ENCODE data around the gene MAX.
A peak's percentile ranks its signal among the peaks of the same experiment; 100 is the strongest.
"Not testable (repeated sequence)": the region's sequence is repeated elsewhere in the genome, so short reads cannot be mapped to it uniquely, and the experiment has no call there.

MAX gene

GRCh38 chr14:65103150-65103760 lies 938 bp upstream of the MAX start:
- no peak for DNase-seq

GRCh38 chr14:65101631-65102440 lies 481 bp downstream of the MAX start:
- no peak for DNase-seq

GRCh38 chr14:65100922-65101541 lies 1.3 kb downstream of the MAX start:
- no peak for DNase-seq

GRCh38 chr14:65098586-65098985 lies 3.7 kb downstream of the MAX start:
- DNase-seq: no peak

DNA sequence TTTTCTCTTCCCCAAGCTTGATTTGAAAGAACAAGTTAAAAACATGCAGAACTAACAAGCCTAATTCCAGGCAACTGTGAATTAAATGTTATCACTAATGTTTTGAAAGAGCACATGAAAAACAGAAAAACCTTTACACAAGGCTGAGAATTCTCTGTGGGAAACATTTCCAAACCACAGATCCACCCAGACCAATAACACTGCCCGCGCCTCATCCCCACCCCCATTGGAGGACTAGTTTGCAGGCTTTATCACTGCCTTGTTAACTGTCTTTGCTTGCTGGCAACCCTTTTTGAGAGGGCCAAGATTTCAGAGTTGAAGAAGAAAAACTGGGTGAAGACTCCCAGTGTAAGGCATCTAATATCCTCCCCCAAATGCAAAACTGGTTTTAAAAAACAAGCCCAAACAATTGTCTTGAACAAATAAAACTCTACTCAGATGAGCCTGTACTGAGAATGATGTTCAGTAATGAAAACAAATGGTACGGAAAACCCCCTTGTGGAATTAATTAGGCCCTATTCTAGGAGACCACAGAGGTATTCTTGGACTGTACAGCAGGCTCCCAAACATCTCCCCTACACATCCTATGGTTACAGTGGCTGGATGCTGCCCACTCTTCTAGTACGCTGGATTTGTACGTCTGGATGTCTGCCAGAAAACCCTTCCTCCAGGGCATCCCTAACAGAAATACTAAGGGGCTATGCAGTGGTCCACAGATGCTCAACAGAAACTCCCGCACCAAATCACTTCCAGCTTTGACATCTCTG lies 5.8 kb downstream of the MAX start:
- DNase-seq: no peak

DNA sequence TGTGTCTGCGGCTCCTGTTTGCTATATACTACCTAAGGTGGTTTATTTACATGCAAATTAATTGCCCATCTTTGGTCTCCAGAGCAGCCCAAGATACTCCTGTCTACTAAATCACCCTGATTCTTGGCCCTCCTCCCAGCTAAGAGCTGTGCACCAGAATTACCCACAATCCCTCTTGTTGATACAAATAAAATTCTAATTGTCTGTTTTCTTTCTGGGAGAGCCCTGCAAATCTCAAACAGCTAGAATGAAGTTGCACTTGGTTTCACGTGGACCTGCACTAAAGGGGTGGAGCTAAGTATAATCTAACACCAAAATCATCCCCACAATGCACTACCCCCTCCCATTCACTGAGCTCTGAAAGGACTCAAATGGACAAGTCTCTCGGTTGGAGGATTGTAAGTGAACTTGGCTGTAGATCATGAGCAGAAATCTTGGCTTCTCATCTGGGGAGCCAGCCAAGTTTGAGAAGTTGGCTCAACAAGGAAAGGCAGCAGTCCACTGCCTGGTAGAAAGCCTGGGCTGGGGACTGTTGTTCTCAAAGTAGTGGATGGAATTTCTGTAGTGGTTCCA lies 6.6 kb downstream of the MAX start:
- peak; percentile 8 for DNase-seq

DNA sequence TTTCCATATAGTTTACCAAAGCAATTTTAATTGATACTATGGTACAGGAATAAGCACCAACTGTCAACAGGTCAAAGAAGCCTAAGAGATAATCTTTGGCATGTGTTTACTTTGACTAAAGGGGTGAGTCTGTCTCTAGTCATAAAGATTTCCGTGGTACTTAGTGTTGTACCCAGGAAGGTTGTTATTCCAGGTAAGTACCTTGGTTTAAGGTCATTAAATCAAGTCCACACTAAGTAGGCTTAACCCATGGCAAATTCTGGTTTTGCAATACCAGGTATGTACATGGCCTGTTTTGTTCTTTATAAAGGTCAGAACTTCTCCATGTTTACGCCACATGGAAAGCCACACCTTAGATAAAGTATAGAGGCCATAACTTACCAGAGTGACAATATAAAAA lies 10.0 kb downstream of the MAX start:
- DNase-seq: no peak

- DNase-seq: not testable (repeated sequence)
Observed at GRCh38 chr14:65087835-65088234, 14.5 kb downstream of the MAX start.

DNA sequence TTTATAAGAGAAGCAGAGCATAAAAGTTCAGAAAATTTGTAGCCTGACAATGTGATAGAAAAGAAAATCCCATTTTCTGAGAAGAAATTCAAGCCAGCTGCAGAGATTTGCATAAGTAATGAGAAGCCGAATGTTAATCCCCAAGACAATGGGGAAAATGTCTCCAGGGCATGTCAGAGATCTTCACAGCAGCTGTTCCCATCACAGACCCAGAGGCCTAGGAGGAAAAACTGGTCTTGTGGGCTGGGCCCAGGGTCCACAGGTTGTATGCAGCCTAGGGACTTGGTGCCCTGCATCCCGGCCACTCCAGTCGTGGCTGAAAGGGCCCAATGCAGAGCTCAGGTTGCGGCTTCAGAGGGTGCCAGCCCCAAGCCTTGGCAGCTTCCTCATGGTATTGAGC lies 15.6 kb downstream of the MAX start:
- not testable (repeated sequence) for DNase-seq

DNA sequence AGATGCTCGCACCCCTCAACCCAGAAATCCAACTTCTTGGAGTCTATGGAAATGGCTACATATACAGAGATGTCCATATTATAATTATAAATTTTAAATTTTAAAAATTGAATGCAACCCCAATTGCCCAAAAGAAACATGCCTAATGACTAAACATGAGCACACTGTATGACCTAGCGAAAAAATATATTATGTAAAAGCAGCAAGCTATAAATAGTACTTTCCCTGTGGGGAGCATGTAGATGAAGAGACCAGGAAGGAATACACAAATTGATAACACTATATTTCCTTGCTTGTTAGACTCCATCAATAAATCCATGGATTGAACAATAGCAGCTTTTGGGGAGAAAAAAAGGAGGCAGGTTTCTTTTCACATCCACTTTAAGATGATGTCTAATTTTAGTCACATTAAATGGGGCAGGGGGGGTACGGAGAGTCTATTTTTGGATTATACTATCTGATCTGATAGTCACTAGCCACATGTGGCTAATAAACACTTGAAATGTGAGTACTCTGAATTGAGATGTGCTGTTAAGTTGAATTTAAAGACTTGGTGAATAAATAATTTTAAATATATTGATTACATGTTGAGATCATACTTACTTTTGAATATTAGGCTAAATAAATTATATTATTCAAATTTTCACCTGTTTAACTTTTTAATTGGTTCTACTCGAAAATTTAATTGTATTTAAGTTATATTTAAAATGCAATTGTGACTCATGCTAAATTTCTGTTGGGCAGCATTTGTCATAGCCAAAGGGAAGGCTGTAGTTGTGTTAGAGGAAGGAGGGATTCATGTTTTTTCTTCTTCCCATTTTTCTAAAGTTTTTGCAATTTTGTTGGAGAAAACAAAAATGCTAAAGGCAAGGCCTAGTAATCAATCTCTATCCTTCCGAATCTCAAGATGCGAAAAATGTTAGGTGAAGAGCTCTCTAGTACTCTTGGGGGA lies 17.5 kb downstream of the MAX start:
- no peak for DNase-seq

- DNase-seq: no peak
Observed at GRCh38 chr14:65082930-65083329, 19.4 kb downstream of the MAX start.

GRCh38 chr14:65080960-65081747 lies 21.2 kb downstream of the MAX start:
- DNase-seq: no peak

GRCh38 chr14:65079768-65080167 lies 22.5 kb downstream of the MAX start:
- no peak for DNase-seq

GRCh38 chr14:65079201-65079600 lies 23.1 kb downstream of the MAX start:
- DNase-seq: no peak

DNA sequence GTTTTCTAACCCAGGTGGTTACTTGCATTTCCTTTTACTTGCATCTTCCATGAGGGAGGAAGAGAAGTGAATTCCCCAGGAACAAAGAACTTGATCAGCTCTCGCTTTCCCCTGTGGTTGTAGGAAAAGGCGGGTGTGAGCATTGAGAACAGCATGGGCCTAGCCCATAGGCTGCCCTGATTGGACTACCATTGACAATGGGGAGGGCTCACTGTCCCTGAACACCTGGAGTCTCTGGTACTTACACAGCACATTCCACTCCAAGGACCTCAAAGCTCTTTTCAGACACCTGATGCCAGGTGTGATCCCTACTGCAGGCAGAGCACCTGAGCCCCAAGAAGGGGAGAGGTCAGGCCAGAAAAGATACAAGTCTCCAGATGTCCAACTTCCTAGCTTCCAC lies 25.0 kb downstream of the MAX start:
- DNase-seq: no peak

DNA sequence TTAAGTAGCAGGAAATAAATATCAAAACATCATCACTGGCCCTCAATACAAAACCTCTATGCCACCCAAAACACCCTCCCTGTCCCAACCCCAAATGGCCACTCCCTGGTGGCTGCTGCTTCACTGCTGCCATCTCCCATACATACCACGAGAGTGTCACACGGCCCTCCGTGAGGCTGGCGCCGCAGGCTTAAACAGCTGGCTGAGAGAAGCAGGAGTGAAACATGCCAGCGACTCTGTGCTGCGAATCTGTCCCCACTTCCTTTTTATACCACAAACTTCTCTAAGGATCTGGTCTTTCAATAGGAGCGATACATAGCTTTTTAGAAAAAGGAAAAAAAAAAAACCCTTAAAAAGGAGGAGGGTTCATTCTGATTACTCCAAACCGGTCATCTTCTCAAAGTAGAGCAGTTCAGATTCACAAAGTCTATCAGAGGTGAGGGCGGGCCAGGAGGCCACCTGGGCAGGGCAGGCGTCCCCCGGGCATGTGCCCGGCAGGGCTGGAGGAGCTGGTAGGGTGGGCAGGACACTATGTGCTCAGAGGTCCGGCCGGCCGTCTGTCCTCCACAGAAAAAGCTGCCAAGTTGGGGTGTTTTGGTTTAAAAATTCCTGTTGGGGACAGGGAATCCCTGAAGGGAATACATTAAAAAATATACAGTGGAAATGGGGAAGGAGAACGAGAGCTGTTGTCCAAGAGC lies 26.5 kb downstream of the MAX start:
- no peak for DNase-seq

DNA sequence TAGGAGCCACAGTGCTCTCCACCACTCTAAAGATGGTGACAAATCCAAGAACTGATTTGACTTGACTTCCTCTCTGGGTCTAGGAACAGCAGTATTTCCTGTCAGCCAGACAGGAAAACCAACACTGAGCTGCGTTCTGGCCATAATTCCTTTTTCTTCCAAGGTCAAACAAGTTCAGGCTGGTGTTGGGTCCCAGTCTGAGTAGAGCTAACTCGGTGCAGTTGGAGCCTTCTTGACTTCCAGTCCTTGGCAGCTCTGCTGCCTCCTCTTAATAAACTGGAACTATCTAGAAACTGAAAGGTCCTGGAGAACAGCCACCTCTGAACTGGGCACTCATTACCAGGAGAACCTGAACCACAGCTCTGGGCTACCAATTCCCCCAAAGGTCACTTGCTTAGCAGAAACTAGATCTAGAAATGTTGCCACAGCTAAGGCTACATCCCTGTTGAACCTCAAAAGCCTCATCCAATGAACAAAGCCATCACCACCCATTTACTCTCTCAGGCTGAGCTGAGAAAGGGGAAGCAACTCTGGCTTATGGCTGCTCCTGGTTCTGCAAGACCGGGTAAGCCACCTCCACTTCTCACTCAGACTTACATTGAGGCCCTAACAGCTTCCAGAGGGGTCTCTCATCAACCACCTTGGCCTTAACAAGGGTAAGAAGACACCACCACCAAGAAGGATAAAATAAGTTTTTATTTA lies 27.7 kb downstream of the MAX start:
- no peak for DNase-seq

- DNase-seq: no peak
Observed at GRCh38 chr14:65073605-65074201, 28.6 kb downstream of the MAX start.

DNA sequence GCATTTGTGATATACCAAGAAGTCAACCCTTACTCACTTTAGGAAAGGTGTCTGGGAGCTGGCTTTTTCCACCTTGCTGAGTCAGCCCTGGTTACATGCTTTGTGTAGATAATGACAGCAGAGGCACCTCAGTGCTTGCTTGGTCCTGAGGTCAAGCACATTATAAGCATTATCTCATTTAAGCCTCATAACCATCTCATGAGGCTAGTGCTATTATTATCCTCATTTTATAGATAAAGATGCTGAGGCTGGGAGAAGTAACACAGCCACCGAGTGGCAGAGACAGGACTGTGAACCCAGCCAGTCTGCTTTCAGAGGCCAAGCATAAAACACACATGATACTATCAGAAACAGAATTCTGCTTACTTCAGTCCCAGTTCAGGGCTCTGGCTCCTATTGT lies 29.4 kb downstream of the MAX start:
- DNase-seq: no peak
